ENCODE measurements around the gene PDGFD. TPM values are rescaled to one million over a fixed set of nuclear protein-coding genes. Genes with fewer than 3 reads are reported as not detected.

Gene PDGFD
- total RNA-seq, 1 donor = 32.4 TPM

GRCh38 chr11:104003491-104003890 lies 160.5 kb downstream of the PDGFD start:
- DNase-seq (ENCODE audit: low read depth) = peak; percentile 73
- H3K4me3 ChIP-seq (ENCODE audit: low read depth, low read length) = no peak overlapping the region
- TF ChIP-seq, protein P1, sequence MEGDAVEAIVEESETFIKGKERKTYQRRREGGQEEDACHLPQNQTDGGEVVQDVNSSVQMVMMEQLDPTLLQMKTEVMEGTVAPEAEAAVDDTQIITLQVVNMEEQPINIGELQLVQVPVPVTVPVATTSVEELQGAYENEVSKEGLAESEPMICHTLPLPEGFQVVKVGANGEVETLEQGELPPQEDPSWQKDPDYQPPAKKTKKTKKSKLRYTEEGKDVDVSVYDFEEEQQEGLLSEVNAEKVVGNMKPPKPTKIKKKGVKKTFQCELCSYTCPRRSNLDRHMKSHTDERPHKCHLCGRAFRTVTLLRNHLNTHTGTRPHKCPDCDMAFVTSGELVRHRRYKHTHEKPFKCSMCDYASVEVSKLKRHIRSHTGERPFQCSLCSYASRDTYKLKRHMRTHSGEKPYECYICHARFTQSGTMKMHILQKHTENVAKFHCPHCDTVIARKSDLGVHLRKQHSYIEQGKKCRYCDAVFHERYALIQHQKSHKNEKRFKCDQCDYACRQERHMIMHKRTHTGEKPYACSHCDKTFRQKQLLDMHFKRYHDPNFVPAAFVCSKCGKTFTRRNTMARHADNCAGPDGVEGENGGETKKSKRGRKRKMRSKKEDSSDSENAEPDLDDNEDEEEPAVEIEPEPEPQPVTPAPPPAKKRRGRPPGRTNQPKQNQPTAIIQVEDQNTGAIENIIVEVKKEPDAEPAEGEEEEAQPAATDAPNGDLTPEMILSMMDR (IDR thresholded peaks at IDR 0.05; ENCODE audit: insufficient read depth, low read length) = no peak

GRCh38 chr11:104001561-104002056 lies 162.3 kb downstream of the PDGFD start:
- TF ChIP-seq, protein P1 (IDR thresholded peaks at IDR 0.05; ENCODE audit: insufficient read depth, low read length) = no peak
- peak; percentile 89 for DNase-seq (ENCODE audit: low read depth)
- no peak overlapping the region for H3K4me3 ChIP-seq (ENCODE audit: low read depth, low read length)

DNA sequence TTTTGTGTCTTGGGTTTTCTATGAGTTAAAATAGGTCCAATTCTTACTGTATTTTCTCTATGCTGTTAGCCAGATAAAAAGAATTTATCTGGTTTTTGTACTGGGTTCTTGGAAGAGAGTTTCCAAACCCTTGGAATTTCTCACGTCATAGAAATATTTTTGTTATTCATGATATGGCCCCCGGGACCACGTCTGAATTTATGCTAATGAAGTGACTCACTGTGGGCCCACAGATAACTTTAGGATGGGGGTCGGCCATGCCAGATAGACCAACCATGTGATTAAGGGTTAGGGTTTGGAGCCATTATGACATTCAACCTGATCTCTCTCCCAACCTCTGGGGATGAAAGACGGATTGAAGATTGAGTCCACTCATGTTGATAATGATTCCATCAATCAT lies 163.1 kb downstream of the PDGFD start:
- no peak overlapping the region for H3K4me3 ChIP-seq (ENCODE audit: low read depth, low read length)
- DNase-seq (ENCODE audit: low read depth) = peak; percentile 95
- TF ChIP-seq, protein P1 (IDR thresholded peaks at IDR 0.05; ENCODE audit: insufficient read depth, low read length) = no peak

DNA sequence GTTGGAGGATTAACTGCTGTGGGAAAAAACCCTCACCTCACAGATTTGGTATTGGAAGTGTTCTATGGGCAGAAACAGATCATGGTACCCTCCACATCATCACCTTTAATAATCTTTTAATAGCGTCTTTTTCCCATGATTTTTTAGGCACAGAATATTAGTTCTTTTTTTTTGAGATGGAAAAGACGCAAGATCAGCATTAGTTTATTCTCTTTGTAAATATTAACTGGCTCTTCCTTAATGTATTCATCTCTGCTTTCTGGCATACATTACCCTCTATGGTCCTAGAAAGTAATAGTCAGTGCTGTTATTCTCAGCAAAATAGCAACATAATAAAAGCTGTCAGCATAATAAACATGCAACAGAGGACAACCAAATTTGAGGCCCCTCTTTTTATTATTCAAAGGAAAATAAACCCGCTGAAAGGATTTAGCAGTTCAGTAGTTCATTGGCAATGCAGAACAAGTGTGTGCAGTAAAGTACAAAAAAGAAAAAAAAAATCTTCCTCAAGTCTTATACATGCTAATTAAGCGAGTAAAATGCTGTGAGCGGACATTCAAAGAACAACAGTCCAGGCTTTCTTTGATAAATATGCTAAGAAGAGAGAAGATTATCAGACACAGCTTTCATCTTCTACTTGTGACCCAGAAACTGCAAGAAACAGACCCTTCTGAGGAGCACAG lies 165.0 kb downstream of the PDGFD start:
- no peak overlapping the region for H3K4me3 ChIP-seq (ENCODE audit: low read depth, low read length)
- DNase-seq (ENCODE audit: low read depth) = no peak
- TF ChIP-seq, protein P1 (IDR thresholded peaks at IDR 0.05; ENCODE audit: insufficient read depth, low read length) = no peak

DNA sequence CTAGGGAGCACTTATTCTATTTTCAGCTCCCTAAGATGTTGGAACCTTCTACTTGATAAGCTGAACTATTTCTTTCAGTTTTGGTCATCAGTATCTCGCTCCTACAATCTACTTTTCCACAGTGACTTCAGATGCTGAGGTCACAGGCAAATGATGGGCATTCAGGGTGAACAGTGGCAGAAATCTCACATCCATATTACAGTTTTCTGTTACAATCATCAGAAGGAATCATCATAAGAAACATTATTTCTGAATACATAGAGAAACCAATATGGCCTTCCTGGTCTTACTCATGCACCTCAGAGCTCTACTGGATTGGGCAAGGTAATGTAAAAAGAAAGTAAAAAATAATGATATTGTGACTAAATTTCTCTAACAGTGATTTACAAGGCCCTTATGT lies 166.9 kb downstream of the PDGFD start:
- TF ChIP-seq, protein P1 (IDR thresholded peaks at IDR 0.05; ENCODE audit: insufficient read depth, low read length) = no peak

DNA sequence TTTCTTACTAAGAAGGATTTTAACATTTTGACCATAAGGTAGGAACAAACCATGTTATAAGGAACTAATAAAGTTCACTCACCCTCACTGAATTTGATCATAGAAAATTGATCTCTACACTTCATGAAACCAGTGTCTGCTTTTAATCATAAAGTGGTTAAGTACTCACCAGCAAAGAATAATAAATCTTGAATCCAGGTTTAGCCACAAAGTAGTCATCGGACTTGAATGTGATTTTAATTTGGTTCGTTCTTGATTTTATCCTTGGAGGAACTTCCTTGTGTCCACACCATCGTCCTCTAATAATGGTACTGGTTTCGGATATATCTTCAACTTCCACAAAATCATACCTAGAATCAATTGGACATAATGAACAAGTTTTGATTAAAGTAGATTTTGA lies 168.1 kb downstream of the PDGFD start:
- DNase-seq (ENCODE audit: low read depth) = no peak
- no peak overlapping the region for H3K4me3 ChIP-seq (ENCODE audit: low read depth, low read length)
- TF ChIP-seq, protein P1 (IDR thresholded peaks at IDR 0.05; ENCODE audit: insufficient read depth, low read length) = no peak

More for the DNA sequence above, 166.9 kb downstream of the PDGFD start:
- H3K4me3 ChIP-seq (ENCODE audit: low read depth, low read length) = no peak overlapping the region
- DNase-seq (ENCODE audit: low read depth) = no peak
